Suppressor macrophage treated with lipopolysaccharide for 1 hour (primary cell): ENCODE measurements around the gene PCGF1.

Source experiments
- DNase-seq, 3 donors: peaks; one replicate each; pipeline ENCODE4 v3.0.0-alpha.2; 2020 to 2022

The PCGF1 gene

DNA sequence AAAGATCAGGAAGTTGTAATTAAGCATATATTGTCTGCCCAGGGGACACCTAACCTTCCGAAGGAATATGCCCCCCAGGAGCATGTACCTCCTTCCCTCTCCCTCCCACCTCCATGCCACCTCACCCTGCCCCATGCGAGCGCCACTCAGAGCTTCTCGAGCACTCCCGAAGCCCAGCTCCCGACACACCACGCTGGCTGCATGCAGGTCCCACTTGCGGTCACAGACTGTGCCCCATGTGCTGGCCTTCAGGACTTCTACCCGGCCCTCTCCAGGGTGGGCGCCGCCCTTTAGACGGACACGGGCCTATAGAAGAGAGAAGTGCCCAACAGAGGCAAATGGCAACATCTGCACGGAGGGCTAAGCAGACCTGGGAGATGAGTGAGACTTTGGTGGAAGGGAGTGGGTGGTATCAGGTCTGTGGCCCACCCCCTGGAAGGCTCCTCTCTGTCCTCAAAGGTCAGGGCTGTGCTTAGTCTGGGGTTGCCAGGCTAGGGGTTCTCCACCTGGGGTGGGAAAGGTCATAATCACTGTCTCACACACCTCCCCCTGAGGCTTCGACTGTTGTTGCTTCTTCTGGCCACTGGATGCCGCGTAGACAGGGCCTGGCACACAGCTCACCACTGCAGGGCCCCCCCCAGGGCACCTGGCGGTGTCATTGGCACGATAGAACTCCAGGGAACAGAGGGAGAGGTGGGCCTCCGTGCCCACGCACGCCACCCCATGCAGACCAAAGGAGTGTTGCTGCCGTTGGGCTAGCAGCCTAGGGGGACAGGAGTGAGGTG is 28.9 kb upstream of the PCGF1 start:
- DNase-seq = no peak

DNA sequence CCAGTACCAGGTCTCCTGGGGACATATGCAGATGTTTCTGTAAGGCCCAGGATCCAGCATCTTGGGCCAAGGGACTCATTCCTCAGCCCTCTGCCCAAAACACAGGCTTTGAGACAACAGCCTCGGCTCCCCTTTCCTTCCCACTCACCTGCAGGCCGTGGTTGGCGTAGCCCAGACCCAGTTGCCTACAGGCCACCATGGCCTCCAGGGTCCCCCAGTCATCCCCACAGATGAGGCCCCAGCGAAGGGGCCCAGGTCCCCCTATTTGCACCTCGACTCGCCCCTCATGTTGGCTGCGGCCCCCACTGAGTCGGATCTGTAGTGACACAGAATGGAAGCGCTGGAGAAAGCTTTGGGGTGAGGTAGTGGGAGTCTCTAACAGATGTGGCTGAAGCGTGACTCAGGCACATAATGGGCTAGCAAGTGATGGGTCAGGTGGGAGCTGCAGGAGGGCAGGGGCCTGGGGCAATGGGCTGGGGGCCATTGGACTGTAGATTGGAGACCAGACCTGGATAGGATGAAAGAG is 28.0 kb upstream of the PCGF1 start:
- DNase-seq = no peak

DNA sequence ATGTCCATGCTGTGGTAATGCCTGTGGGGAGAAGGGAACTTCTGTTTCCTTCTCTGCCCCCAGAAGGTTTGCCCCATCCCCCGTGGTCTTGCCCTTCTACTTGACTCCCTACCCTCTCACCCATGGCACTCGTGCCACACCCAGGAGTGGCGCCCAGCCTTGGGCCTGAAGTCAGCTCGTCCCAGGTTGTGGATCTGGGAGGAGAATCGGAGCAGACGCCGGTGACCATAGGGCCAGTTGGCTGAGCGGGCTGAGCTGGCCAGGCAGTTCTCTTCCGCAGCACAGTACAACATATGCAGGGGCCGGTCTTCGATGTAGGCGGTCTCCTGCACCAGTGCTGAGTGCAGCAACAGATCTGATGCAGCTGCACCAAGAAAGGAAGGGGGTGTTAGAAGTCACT is 26.9 kb upstream of the PCGF1 start:
- DNase-seq = no peak

DNA sequence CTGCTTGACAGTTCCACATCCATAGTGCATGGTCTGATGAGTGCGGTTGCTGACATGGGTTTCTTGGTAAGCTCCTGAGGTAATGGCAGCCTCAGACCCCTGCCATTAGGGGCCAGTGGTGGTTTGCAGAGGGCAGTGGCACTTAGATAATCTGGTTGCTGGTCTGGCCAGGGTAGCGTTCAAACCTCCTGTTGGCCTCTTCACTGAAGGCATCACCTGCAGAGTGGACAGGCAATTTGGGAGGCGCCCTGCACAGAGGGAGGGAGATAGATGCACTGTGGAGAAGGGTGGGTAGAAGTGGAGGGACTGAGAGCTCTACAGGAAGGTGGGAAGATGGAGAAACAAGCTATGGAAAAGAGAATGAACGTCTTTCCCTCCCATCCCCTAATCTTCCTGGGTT is 26.0 kb upstream of the PCGF1 start:
- no peak for DNase-seq

DNA sequence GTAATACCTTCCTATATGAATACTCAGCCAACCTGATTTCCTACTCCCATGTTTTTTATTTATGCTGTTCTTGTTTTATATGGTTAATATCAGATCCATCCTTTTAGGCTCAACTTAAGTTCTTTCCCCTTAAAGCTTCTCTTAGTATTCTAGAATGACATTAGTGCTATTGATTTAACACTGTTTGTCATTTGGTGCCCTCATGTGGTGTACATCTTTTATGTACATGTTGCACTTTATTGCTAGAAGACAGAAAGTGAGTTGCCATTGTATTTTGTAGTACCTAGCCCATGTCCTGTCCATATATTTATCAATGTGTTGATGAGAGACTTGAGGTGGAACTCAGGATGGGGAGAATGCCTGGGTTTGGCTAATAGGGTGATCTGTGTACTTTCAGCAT is 24.7 kb upstream of the PCGF1 start:
- peak; percentile 56 to 78 (median 68) for DNase-seq

DNA sequence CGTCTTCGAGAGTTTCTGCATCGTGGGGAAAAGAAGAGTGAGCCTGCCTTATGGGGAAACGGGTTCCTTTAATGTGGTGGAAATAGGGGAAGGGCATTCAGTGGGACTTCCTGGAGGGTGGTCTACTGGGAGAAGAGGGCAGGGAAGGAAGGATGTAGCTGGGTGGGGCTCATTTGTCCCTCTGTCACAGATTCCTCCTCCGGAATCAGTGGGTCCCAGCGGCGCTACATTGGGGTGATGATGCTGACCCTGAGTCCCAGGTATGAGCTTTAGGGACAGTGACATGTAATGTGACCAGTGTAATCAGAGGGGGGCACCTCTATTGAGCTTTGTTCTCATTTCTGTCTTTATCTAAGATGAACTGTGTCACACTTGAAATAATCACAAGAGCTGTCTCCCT is 24.2 kb upstream of the PCGF1 start:
- DNase-seq = no peak

DNA sequence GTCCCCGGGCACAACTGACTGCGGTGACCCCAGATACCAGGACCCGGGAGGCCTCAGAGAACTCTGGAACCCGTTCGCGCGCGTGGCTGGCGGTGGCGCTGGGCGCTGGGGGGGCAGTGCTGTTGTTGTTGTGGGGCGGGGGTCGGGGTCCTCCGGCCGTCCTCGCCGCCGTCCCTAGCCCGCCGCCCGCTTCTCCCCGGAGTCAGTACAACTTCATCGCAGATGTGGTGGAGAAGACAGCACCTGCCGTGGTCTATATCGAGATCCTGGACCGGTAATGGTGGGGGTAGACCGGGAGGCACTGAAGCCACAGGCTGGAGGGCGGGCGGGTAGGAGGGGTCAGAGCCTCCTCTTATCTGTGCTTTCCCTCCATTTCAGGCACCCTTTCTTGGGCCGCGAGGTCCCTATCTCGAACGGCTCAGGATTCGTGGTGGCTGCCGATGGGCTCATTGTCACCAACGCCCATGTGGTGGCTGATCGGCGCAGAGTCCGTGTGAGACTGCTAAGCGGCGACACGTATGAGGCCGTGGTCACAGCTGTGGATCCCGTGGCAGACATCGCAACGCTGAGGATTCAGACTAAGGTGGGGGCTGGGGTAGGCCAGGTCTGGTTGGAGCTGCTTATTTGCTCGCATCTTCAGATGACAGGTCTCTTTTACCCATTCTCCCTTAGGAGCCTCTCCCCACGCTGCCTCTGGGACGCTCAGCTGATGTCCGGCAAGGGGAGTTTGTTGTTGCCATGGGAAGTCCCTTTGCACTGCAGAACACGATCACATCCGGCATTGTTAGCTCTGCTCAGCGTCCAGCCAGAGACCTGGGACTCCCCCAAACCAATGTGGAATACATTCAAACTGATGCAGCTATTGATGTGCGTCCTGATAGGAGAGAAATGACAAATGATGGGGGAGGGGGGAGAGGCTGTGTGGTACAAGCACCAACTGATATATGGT is 23.0 kb upstream of the PCGF1 start:
- DNase-seq = peak; percentile 78 to 83 (median 82)

DNA sequence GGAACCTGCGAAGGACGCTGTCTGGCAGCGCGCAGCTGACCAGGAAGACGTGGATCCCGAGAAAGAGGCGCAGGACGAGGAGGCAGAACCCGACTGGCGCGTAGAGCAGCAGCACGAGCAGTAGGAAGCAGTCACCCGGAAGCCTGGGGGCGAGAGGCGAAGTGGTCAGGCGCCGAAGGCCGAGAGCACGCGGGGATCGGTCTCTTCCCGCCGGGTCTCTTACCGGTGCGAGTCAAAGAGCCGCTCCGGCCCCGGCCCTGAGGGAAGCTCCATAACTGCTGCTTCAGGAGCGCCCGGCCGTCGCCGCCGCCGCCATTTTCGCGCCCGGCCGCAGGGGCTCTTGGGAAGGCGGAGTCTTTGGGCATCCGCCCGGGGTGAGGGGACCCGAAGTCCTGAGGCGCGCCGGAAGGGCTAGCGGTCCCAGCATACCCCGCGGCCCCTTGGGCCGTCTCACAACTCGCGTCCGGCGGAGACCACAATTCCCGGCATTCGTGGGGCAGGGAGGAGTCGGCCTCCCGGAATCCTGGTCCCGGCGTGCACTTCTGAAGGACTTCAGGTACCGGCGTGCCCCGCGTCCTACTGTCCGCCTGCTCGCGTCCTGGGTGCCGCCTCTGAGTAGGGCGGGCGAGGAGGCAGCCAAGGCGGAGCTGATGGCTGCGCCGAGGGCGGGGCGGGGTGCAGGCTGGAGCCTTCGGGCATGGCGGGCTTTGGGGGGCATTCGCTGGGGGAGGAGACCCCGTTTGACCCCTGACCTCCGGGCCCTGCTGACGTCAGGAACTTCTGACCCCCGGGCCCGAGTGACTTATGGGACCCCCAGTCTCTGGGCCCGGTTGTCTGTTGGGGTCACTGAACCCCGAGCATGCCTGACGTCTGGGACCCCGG is 22.1 kb upstream of the PCGF1 start, which contains the start of the genes AUP1 and HTRA2:
TSS of gene AUP1 (minus strand) at position 350 of the 882 bp plus-strand sequence. CDS start at position 273, 77 bp downstream.
TSS of gene HTRA2 (plus strand) at position 577 of the 882 bp plus-strand sequence. CDS start at position 651, 74 bp downstream.
- peak; percentile 99 to 100 (median 99) for DNase-seq

DNA sequence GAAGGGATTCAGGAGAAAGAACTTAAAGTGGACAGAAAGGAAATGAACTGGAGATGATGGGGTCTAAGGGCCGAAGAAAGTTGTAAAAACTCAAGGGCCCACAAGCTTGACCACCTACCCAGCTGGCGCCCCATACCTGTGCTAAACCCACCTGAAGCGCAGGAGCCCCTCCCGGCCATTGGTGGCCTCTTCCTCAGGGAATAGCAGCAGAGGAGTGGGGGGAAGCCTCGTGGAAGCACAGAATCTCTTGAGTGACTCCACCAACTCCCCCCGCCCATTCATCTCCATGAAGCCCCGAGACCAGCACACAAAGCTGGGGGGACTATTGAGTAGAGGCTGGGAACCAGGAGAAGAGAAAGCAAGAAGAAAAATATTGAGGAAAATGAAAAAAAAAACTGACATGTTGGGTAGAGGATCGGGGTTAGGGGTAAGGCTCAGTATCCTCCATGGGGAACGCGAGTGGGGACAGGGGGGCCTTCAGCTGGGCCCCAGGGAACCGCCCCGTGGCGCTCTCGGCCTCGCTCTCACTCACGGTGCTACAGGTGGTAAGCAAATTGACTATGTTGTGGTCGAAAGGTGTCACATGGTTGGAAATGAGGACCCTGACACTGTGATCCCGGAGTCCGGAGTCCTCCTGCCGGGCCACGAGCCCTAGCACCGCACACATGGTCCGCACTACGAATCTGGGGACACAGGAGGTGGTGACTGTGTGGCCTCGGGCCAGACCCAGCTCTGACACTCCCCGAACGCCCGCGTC is 21.3 kb upstream of the PCGF1 start:
- no peak for DNase-seq

DNA sequence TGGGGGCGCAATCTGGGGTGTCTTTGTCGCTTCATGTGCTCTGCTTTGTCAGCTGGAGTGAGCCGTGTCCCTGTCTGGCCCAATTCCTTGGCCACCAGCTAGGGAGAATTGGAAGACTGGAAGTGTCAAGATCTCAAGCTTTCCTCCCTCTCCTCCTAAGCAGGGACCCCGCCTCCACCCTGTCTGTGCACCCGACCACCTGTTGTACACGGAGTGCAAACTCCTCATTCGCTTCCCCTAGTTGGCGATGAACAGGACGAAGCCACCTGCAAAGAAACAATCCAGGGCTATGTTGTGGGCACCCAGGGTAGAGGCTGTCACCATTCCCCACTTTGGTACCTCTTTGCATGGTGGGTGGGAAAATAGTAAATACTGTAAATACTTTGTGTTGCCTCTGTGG is 20.2 kb upstream of the PCGF1 start:
- no peak for DNase-seq

DNA sequence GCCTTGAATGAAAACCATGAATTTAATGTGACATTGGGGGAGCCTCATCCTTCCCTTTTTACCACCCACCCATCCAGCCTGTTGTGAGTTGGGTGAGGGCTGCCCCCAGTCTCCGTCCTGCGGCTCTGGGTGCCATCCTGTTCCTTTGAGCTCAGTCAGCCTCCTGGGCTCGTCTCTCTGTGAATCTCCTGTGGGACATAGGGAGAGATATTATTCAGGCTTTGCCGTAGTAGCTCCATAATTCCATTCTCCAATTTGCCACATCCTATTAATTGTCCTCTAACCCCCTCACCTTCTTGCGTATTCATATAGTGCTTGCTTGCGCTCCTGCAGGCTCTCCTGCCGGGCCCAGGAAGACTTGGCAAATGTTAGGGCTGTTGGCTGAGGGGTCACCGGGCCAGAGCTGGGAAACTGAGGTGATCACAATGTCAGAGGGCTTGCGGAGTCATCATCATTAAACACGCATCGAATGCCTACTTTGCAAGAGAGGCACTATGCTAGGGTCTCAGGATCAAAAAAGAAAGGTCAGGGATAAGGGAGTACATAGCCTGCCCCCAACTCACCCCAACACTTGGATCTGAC is 19.2 kb upstream of the PCGF1 start:
- DNase-seq = no peak

DNA sequence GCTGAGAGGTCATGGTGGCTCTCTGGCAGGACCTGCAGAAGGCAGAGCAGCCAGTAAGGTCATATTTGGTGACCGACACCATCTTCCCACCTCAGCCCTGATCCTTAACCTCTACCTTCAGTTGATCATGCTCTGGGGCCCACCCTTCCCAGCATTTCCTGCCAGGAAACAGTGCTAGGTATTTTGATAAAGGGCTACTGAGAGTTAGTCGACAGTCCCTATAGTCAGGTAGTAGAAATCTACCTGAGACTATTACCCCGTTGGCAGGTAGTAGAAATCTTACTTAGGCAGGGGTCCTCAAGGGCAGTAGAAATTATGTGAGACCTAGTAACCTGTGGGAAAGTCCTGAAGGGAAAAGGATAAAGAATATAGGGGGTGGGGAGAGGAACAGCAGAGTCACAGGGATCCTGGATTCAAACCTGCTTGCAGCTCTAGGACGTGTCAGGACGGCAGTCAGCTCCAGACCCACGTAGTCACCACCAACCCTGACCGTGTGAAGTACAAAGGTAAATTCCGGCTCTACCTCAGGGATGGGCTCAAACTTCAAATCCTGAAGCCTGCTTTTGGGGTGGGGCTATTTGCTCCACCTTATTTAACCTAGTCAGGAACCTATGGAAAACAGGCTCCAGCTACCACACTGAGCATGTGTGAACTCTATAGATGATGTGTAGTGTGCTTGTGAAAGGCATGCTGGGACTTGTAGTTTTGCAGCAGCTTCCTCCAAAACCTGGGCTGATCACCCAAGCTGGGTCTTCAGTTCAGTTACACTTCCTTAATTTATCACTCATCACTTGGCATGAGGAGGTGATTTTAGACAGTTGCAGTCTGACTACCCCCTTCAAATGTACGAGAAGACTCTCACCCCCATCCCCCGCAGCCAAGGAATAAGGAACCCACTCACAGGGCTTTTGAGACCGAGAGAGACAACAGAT is 18.5 kb upstream of the PCGF1 start, which contains the start of gene DQX1:
TSS of gene DQX1 (minus strand) at position 515 of the 932 bp plus-strand sequence. CDS start at position 13, 502 bp downstream.
- DNase-seq = peak; percentile 57 to 72 (median 63)

DNA sequence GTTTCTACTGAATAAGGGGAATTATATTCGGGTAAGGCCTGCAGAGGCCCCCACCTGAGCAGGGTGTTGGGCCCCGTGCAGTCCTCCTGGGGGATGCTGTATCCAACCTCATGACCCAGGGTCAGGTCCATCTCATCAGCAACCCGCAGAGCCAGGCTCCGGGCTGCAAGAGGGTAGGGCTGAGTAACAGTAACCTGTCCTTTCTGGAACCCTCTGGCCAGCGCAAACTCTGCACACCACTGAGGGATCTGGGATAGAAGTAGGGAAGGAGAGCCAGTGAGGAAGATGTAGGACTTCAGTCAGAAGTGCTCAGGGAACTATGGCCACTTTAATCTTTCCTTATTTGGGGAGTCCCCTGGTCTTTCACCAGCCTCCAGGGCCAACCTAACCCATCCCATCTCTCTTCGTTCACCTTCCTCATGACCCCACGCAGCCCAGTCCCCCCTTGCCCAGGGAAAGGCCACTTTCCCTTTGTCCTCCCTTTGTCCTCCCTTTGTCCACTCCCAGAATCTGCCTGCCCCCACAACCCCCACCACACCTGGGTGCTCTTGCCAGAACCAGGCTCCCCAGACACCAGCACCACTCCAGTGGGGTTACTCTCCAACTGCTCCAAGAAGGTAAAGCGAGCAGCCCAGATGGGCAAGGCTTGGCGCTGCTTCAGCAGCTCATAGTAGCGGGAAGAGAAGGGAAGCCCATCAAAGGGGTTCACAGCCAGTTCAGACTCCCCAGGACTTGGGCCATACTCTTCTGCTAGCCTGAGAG is 17.6 kb upstream of the PCGF1 start:
- DNase-seq = no peak

DNA sequence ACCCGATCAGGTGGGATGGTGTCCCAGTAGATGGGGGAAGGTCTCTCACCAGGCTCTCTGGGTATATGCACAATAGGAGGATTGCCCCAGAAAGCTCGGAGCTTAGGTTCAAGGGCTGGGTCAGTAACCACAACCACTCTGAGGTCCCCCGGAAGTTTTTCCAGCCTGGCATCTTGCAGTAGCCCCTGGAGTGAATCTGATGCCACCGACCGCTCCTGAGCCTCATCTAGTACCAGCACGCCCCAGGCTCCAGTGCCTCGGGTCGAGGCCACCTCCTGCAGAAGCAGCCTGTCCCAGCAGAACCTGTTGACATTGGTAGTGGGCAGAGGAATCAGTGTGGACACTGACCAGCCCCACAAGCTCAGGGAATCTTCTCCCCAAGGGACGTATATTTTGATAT is 16.5 kb upstream of the PCGF1 start:
- no peak for DNase-seq

DNA sequence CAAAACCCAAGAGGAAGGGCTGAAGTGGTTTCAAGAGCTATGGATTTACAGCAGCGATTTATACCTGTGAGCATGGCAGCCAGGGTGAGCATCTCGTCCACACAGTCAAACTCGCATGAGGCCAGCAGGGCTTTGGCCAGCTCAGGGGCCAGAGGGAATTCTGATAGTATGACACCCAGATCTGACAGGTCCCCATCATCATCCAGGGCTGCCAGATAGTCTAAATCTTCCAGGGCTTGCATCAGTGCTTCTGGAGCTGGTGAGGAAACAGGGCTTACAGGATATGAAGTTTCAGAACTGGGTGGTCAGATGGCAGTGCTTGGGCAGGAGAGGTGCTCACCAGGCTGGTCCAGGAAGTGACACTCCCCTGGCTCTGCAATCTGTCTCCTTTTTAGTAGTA is 15.0 kb upstream of the PCGF1 start:
- no peak for DNase-seq

DNA sequence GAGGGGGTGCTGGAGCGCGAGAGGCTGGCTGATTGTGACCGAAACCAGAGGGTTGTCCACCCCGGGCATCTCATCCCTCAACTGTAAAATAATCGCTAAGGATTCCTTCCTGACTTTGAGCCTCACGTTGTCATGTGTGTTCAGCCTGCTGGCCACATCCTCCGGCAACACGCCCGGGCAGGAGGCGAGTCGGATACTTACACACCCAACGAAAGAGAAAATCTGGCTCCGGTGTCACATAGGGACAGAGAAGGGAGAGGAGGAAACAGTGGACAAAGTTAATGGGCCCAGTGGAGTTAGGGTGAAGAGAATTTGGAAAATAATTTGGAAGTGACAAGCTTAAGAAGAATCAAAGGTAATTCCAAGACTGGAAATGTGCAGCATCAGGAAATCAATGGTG is 9.2 kb upstream of the PCGF1 start:
- no peak for DNase-seq

DNA sequence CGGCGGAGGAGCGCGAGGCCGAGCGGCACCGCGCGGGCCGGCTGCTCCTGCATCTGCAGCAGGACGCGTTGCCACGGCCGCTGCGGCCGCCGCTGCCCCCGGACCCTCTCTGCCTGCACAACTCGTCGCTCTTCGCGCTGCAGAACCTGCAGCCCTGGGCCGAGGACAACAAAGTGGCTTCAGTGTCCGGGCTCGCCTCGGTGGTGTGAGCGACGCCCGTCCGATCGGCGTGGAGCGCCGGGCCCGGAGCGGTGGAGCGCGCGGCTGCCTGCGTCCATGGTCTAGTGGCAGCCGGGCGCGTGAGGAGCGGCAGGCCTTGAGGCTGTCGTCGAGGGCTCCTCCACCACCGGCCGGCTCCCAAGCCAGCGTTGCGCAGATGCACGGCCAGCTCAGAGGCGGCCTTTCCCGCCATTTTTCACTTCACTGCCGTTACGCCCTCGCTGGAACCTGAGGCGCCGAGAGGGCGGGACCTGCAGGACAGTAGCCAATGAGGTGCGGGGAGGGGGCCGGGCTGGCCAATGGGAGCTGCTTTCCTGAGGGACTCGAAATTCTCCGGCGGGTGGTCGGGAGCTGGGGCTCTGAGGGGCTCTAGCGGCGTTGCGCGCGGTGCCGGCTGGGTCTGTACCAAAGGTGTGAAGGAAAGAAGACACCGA is 8.6 kb upstream of the PCGF1 start:
- peak; percentile 66 to 83 (median 71) for DNase-seq

DNA sequence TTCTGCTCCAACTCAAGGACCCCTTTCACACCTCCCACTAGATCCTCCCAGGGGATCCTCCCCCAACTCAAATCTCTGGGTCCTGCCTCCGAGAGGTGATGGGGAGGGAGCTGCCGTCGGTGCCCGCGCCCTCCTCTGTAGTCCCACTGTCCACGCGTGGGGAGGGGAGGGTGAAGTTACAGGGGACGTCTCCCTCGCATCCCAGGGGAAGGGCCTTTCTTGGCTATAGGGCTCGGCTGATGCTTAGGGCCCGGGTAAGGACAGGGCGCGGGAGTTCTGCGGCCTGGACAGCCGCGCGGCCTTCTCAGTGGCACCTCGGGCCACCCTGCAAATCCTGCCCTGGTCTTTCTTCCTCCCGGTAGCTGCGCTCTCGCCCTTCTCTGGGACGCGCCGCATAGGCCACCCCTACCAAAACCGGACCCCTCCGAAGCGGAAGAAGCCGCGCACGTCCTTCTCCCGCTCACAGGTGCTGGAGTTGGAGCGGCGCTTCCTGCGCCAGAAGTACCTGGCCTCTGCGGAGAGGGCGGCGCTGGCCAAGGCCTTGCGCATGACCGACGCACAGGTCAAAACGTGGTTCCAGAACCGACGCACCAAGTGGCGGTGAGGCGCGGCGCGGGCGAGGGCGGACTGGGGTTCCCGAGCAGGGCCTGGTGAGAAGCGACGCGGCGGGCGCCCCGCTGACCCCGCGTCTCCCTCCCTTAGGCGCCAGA is 7.9 kb upstream of the PCGF1 start:
- peak in 2 of 3 donors; percentile 10 to 21 for DNase-seq
